ENCODE data around the gene CCDC167. TPM values are rescaled to one million over a fixed set of nuclear protein-coding genes. Genes with fewer than 3 reads are reported as not detected.

CCDC167 gene
- total and polyA plus RNA-seq, 12 donors = 17.5 to 103 (median 24.2) TPM

GRCh38 chr6:37524970-37525318, 25.3 kb upstream of the CCDC167 start:
- Histone ChIP-seq H3K36me3 (no peaks in the 10 kb centered on the region), H3K27me3 (peaks cover 0 to 72% (median 35%) of the 10 kb centered on the region in 7 donors), H3K27ac (no peak overlapping the region), H3K4me1 (no peaks in the 10 kb centered on the region), H3K4me3 (no peak overlapping the region), H3K9me3 (no peaks in the 10 kb centered on the region)
- DNase-seq = no peak
- WGBS, 2 donors = 79 to 80% methylated on average over 4 of the region's 4 CpGs
- intact Hi-C loops (cut with DNase I) = no loop called here
- no peak for ATAC-seq
- TF ChIP-seq CTCF (IDR thresholded peaks at IDR 0.05) = no peak

GRCh38 chr6:37524025-37524969, 24.6 kb upstream of the CCDC167 start:
- ATAC-seq (no peak), DNase-seq (no peak)
- Histone ChIP-seq H3K4me3 (no peak overlapping the region), H3K4me1 (no peaks in the 10 kb centered on the region), H3K9me3 (no peaks in the 10 kb centered on the region), H3K27ac (no peak overlapping the region), H3K27me3 (peaks cover 0 to 69% (median 32%) of the 10 kb centered on the region in 7 donors), H3K36me3 (no peaks in the 10 kb centered on the region)
- WGBS, 2 donors = 66 to 71% methylated on average over 19 of the region's 19 CpGs
- TF ChIP-seq CTCF (IDR thresholded peaks at IDR 0.05) = no peak
- intact Hi-C loops (cut with DNase I) = no loop called here

GRCh38 chr6:37523412-37523811, 23.7 kb upstream of the CCDC167 start:
- intact Hi-C loops (cut with DNase I) = no loop called here
- ATAC-seq (no peak), DNase-seq (no peak)
- Histone ChIP-seq H3K27me3 (peaks cover 0 to 60% (median 25%) of the 10 kb centered on the region in 7 donors), H3K27ac (no peak overlapping the region), H3K4me1 (no peaks in the 10 kb centered on the region), H3K36me3 (no peaks in the 10 kb centered on the region), H3K9me3 (no peaks in the 10 kb centered on the region), H3K4me3 (no peak overlapping the region)
- no peak for TF ChIP-seq CTCF (IDR thresholded peaks at IDR 0.05)
- 72 to 75% methylated on average over 7 of the region's 7 CpGs for WGBS, 2 donors

GRCh38 chr6:37522836-37523235, 23.1 kb upstream of the CCDC167 start:
- ATAC-seq (no peak), DNase-seq (no peak)
- Histone ChIP-seq H3K27me3 (peaks cover 0 to 55% (median 19%) of the 10 kb centered on the region in 7 donors), H3K36me3 (no peaks in the 10 kb centered on the region), H3K4me1 (no peaks in the 10 kb centered on the region), H3K4me3 (no peak overlapping the region), H3K9me3 (no peaks in the 10 kb centered on the region), H3K27ac (no peak overlapping the region)
- WGBS, 2 donors = 85 to 89% methylated on average over 3 of the region's 3 CpGs
- intact Hi-C loops (cut with DNase I) = no loop called here
- no peak for TF ChIP-seq CTCF (IDR thresholded peaks at IDR 0.05)
